GM06990 (cell line): ENCODE data around the gene ZBTB46.

Experiments
- DNase-seq: peaks from one replicate; pipeline ENCODE4 v3.0.0-alpha.2; 2011; ENCODE audit not compliant: insufficient read length; ENCODE audit errors: extremely low read depth
- H3K27me3 ChIP-seq: replicated peaks from 2 replicates; pipeline ENCODE4 v1.6.0; 2011; ENCODE audit warnings: low read length; ENCODE audit not compliant: control insufficient read depth, insufficient read depth
- H3K36me3 ChIP-seq: 2 replicates; pipeline ENCODE4 v1.5.1; 2011; ENCODE audit warnings: low read length; ENCODE audit not compliant: control insufficient read depth, insufficient read depth
- H3K4me3 ChIP-seq: replicated peaks from 2 replicates; pipeline ENCODE4 v1.5.1; 2011; ENCODE audit warnings: low read depth, mild to moderate bottlenecking, control low read depth, low read length
- TF ChIP-seq, protein P1 (sequence below): IDR thresholded peaks from 2 replicates; pipeline ENCODE4 v1.5.1; 2011; ENCODE audit warnings: low read length, control low read depth, mild to moderate bottlenecking, inconsistent platforms; ENCODE audit not compliant: insufficient read depth, poor library complexity, severe bottlenecking

ZBTB46 gene

DNA sequence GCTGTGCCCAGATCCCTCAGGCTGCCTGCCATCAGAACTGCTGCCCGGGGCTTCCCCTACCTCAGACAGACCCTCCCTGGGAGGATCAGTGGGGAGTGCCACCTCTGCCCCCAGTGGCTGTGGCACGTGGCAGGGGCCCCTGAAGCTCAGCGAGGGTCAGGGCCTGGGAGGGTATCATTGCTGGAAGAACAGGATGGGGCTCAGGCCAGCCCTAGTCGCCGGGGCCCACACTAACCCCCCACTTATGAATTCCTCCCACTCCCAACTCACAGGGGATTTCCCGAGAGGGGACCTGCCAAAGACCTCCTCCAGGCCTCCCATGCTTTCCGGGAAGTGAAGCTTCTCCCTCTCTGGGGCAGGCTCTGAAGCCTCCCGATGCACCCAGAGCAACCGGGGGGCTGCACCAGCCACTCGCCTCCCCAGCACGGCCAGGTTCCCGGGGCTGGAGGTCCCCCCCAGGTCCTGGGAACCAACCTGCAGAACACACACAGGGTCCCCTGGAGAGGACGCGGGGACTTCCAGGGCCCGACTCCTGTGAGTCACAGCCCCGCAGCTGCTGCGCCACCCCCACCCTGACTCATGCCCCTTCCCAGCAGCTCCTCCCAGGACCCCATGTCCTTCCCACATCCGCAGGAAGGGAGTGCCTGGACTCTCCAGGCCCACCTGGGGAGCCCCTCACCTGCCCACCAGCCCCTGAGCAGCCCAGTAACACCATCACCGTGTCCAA lies 132.2 kb downstream of the ZBTB46 start:
- Histone ChIP-seq H3K27me3 (no peaks in the 10 kb centered on the region), H3K4me3 (no peak overlapping the region), H3K36me3 (peaks cover 15% of the 10 kb centered on the region)
- DNase-seq: peak; percentile 74
- TF ChIP-seq, protein P1, sequence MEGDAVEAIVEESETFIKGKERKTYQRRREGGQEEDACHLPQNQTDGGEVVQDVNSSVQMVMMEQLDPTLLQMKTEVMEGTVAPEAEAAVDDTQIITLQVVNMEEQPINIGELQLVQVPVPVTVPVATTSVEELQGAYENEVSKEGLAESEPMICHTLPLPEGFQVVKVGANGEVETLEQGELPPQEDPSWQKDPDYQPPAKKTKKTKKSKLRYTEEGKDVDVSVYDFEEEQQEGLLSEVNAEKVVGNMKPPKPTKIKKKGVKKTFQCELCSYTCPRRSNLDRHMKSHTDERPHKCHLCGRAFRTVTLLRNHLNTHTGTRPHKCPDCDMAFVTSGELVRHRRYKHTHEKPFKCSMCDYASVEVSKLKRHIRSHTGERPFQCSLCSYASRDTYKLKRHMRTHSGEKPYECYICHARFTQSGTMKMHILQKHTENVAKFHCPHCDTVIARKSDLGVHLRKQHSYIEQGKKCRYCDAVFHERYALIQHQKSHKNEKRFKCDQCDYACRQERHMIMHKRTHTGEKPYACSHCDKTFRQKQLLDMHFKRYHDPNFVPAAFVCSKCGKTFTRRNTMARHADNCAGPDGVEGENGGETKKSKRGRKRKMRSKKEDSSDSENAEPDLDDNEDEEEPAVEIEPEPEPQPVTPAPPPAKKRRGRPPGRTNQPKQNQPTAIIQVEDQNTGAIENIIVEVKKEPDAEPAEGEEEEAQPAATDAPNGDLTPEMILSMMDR: no peak

DNA sequence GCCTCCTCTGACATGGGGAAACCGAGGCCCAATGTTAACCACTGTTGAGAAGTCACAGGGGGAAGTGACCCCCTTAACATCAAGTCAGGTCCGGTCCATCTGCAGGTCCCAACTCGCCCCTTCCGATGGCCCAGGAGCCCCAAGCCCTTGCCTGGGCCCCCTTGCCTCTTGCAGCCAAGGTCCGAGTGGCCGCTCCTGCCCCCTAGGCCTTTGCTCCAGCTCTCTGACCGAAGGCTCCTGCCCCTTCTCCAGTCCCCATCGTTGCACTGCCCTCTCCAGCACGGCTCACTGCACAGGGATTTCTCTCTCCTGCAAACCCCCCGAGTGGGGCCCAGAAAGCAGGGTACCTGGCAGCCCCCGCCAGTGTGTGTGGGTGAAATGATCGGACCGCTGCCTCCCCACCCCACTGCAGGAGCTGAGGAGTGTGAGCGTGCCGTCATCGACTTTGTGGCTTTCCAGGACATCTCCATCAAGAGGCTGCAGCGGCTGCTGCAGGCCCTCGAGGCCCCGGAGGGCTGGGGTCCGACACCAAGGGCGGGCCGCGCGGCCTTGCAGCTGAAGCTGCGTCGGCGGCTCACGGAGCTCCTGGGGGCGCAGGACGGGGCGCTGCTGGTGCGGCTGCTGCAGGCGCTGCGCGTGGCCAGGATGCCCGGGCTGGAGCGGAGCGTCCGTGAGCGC lies 133.1 kb downstream of the ZBTB46 start:
- Histone ChIP-seq H3K4me3 (no peak overlapping the region), H3K36me3 (peaks cover 14% of the 10 kb centered on the region), H3K27me3 (no peaks in the 10 kb centered on the region)
- DNase-seq: no peak
- TF ChIP-seq, protein P1: no peak

DNA sequence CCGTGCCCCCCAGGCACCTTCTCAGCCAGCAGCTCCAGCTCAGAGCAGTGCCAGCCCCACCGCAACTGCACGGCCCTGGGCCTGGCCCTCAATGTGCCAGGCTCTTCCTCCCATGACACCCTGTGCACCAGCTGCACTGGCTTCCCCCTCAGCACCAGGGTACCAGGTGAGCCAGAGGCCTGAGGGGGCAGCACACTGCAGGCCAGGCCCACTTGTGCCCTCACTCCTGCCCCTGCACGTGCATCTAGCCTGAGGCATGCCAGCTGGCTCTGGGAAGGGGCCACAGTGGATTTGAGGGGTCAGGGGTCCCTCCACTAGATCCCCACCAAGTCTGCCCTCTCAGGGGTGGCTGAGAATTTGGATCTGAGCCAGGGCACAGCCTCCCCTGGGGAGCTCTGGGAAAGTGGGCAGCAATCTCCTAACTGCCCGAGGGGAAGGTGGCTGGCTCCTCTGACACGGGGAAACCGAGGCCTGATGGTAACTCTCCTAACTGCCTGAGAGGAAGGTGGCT lies 133.7 kb downstream of the ZBTB46 start:
- DNase-seq: no peak
- Histone ChIP-seq H3K36me3 (peaks cover 10% of the 10 kb centered on the region), H3K27me3 (no peaks in the 10 kb centered on the region), H3K4me3 (no peak overlapping the region)
- TF ChIP-seq, protein P1: no peak

DNA sequence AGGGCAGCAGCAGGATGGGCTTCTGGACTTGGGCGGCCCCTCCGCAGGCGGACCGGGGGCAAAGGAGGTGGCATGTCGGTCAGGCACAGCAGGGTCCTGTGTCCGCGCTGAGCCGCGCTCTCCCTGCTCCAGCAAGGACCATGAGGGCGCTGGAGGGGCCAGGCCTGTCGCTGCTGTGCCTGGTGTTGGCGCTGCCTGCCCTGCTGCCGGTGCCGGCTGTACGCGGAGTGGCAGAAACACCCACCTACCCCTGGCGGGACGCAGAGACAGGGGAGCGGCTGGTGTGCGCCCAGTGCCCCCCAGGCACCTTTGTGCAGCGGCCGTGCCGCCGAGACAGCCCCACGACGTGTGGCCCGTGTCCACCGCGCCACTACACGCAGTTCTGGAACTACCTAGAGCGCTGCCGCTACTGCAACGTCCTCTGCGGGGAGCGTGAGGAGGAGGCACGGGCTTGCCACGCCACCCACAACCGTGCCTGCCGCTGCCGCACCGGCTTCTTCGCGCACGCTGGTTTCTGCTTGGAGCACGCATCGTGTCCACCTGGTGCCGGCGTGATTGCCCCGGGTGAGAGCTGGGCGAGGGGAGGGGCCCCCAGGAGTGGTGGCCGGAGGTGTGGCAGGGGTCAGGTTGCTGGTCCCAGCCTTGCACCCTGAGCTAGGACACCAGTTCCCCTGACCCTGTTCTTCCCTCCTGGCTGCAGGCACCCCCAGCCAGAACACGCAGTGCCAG lies 134.3 kb downstream of the ZBTB46 start, which contains the start of gene TNFRSF6B:
TSS of gene TNFRSF6B (plus strand) at position 25 of the 729 bp plus-strand sequence. CDS start at position 141, 116 bp downstream.
- no peaks in the 10 kb centered on the region for H3K27me3 ChIP-seq
- DNase-seq: no peak
- TF ChIP-seq, protein P1: no peak
- no peak within 1 kb of the TSS for H3K4me3 ChIP-seq
- peaks cover 8% of the 10 kb centered on the region for H3K36me3 ChIP-seq

DNA sequence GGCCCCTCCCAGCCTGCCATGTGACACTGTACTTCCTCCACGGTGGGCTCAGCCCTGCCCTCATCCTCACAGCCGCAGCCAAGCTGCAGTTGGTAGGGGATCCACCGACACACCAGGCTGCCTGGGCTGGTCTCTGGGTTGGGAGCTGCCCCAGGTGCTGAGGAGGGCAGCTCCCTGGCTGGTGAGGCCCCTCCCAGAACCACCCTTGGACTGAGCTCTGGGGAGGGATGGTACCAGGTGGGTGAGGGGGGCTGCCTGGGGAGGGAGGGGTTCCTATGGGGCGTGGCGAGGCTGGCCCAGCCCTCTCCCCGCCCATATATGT lies 134.8 kb downstream of the ZBTB46 start:
- TF ChIP-seq, protein P1: no peak
- Histone ChIP-seq H3K4me3 (no peak overlapping the region), H3K36me3 (peaks cover 8% of the 10 kb centered on the region), H3K27me3 (no peaks in the 10 kb centered on the region)
- no peak for DNase-seq
